HG02763 (cell line): Measurements from ENCODE around the gene RAB24.
"Not testable (repeated sequence)": the region's sequence is repeated elsewhere in the genome, so short reads cannot be mapped to it uniquely, and the experiment has no call there.

ENCODE experiments used
- ATAC-seq: cut with Tn5 transposase; IDR thresholded peaks from one replicate; pipeline ENCODE4 v1.9.1; 2021; ENCODE audit warnings: mild to moderate bottlenecking, moderate library complexity; ENCODE audit not compliant: unreplicated experiment

Gene RAB24

DNA sequence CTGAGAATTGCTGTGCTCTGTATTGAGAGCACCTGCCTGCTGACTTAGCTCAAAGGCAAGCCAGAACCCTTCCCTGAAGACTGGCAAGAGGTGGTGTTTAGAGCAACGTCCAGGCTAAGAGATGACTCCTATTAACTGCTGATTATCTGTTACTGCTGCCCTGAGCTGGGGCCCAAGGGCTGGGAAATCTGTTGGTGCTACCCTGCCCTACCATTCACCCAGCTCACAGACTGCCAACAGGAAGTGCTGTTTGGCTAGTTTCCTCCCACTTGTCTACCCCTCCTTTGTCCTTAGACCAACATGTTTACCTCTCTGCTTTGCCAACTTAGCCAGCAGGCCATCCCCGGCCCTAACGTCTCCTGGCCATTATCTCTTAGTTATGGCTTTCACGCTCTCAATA is 6.9 kb downstream of the RAB24 start:
- ATAC-seq = no peak

DNA sequence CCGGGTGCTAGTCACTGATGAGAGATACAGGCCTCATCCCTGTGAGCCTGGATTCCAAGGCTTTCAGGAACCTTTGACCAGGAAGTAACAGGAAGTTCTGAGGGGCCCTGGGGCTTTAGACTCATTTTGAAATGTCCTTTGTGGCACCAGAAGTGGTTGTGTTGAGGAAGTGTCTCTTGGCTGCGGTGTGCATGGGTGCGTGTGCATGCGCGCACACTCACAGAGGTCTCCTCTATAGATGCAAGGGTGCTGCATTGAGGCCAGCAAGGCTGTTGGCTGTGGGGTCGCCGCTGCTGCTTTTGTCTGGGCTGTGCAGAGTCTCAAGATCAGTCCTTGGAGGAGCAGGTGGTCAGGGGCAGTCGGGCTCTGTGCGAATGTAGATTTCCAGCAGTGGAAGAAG is 7.6 kb downstream of the RAB24 start:
- no peak for ATAC-seq

DNA sequence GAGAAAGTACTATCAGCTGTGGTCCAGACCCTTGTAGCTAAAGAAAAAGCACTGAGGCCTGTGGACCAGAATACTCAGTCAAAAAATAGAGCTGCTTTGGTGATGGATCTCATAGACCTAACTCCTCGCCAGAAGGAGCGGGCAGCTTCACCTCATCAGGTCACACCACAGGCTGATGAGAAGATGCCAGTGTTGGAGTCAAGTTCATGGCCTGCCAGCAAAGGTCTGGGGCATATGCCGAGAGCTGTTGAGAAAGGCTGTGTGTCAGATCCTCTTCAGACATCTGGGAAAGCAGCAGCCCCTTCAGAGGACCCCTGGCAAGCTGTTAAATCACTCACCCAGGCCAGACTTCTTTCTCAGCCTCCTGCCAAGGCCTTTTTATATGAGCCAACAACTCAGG is 8.9 kb downstream of the RAB24 start:
- no peak for ATAC-seq

DNA sequence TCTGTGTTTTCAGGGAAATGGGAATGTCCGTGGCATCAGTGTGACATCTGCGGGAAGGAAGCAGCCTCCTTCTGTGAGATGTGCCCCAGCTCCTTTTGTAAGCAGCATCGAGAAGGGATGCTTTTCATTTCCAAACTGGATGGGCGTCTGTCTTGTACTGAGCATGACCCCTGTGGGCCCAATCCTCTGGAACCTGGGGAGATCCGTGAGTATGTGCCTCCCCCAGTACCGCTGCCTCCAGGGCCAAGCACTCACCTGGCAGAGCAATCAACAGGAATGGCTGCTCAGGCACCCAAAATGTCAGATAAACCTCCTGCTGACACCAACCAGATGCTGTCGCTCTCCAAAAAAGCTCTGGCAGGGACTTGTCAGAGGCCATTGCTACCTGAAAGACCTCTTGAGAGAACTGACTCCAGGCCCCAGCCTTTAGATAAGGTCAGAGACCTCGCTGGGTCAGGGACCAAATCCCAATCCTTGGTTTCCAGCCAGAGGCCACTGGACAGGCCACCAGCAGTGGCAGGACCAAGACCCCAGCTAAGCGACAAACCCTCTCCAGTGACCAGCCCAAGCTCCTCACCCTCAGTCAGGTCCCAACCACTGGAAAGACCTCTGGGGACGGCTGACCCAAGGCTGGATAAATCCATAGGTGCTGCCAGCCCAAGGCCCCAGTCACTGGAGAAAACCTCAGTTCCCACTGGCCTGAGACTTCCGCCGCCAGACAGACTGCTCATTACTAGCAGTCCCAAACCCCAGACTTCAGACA is 9.5 kb downstream of the RAB24 start:
- ATAC-seq = no peak

DNA sequence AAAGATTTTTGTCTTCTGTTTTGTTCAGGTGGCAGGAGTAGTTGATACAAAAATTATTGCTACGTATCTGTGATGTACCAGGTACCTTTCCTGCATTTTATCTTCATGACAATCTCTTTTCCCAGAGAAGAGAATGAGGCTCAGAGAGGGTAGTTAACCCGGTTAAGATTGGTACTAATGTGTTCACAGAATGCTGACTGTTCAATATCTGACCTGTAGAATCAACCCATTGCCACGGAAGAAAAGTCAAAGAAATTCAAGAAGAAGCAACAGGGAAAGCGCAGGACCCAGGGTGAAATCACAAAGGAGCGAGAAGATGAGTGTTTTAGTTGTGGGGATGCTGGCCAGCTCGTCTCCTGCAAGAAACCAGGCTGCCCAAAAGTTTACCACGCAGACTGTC is 11.8 kb downstream of the RAB24 start:
- no peak for ATAC-seq

DNA sequence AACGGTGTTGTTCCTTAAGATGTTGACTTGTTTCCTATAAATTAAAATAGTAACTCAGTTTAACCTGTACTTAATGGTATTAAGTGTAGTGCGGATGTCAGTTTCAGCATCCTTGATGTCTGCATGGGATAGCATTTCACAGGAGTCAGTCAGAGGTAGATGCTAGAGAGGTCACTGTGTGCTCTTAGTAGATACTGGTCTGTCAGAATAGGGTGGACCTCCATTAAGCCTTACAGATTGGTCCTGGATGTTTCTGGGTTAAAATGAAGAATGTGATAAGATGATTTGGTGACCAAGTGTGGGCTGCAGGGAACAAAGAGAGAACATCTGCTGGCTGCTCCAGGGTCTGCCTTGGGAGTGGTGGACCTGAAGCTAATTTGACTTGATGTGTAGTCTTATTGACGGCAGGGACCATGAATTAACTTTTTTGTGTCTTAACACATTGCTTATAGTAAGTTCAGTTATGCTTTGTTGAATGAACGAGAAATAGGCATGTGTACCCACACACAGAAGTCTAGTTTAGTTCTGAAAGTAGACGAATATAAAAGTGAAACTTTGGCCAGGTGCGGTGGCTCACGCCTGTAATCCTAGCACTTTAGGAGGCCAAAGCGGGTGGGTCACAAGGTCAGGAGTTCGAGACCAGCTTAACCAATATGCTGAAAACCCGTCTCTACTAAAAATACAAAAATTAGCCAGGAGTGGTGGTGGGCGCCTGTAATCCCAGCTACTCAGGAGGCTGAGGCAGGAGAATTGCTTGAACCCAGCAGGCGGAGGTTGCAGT is 12.5 kb downstream of the RAB24 start:
- ATAC-seq = no peak

DNA sequence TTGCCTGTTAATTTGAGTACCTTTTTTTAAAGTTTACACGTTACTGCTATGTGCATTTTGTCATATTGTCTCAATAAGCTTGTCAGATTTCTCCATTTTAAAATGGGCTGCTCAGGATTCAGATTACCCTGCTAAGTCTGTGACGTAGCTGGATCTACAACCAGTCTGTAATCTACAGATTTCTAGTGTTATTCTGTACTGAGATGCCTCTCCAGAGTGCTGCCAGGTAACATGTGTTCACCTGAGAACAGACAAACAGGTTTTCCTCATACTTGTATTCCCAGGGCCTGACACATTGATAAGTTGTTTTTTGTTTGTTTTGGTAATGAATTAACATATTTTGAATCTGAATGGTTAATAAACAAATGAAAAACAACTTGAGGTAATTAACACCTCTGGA is 15.3 kb downstream of the RAB24 start:
- no peak for ATAC-seq

DNA sequence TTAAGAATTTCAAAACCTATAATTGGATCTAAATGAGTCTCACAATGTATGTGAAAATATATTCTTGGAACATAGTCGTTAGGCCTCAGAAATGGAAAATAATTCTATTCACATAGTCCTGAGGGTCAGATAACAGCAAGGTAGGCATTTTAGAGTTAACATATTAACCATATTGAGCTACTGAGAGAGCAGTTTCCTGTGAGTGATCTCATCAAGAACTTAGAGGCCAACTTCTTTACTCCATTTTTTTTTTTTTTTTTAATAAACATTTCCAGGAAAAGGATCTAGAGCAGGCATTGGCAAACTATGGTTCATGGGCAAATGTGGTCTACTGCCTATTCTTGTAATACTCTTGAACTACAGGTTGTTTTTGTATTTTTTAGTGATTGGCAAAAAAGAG is 26.6 kb downstream of the RAB24 start:
- no peak for ATAC-seq

DNA sequence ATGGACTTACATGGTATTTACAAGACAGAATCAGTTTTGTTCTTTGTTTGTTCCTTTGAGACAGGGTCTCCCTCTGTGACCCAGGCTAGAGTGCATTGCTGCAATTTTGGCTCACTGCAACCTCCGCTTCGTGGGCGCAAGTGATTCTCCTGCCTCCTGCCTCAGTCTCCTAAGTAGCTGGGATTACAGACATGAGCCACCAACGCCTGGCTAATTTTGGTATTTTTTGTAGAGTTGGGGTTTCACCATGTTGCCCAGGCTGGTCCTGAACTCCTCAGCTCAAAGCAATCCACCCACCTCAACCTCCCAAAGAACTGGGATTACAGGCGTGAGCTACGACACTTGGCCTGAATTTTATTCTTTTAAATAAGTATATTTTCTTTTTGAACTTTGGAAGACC is 27.6 kb downstream of the RAB24 start:
- no peak for ATAC-seq

DNA sequence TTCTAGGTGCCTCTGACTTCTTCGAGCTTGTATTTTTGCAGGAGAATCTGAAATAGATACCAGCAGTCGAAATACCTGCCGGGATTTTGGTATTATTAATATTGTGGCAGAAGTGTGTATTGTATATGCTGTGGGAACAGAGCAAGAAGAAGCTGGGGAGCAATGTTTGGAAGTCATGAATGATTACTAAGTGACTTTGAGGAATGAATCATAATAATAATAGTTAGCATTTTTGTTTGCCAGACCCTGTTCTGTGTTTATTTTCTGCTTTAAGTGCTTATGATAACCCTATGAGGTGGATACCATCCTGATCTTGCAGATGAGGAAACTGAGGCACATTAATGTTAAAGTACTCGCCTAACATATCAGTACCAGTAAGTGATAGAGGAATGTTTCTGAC is 32.4 kb downstream of the RAB24 start:
- no peak for ATAC-seq

DNA sequence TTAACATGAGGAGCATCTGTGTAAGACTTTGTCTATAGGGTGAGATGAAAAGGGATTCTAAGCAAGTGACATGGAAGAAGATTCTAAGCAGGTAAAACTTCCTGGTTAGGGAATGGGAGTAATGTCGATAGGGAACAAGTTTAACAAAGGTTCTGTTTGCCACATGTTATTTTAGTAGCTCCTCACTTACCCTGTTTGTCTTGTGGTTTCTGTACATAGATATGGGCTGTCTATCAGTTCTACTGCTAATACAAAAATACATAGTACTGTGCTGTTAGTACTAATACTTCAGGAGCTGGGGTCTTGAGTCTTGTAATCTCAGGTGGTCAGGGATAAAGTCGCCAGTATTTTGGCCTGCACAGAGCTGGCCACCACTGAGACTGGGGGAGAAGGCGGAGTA is 32.9 kb downstream of the RAB24 start:
- ATAC-seq = no peak

DNA sequence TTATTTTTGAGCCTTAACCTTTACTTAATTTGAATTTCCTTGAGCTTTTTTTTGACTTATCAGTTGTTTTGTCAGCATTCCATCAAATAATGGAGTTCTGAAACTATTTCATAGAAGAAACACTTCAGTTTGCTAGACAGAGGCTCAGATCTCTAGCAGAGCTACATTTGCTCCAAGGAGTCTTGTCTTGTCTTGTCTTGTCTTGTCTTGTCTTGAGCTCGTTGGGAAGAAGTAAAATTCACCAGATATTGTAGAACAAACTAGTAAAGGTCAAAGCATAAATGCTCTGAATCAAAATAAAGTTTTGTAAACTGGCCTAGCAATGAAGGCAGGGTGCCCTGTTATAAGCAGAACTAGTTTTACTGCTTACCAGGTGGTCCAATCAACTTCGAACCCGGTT is 33.5 kb downstream of the RAB24 start:
- no peak for ATAC-seq

DNA sequence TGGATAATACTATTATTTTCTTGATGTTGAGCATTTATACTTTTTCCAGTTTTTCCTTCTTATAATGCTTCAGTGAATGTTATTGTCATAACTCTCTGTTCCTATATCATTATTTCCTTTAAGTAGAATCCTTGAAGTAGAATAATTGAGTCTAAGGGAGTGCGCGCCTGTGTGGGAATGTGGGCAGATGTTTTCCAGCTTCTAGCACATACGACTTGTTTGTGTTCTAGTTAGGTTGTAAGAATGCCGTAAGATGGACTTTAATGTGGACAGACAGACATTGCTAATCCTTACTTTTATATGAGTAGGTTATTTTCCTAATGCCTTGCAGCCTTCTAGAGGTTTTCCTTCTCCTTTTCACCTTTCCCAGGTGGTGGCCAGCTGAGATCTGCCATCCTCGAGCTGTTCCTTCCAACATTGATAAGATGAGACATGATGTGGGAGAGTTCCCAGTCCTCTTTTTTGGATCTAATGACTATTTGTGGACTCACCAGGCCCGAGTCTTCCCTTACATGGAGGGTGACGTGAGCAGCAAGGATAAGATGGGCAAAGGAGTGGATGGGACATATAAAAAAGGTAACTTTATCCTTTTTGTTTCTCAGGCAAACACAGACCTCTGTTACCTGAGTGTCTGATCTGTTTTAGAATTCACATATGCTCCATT is 34.2 kb downstream of the RAB24 start:
- ATAC-seq = no peak

DNA sequence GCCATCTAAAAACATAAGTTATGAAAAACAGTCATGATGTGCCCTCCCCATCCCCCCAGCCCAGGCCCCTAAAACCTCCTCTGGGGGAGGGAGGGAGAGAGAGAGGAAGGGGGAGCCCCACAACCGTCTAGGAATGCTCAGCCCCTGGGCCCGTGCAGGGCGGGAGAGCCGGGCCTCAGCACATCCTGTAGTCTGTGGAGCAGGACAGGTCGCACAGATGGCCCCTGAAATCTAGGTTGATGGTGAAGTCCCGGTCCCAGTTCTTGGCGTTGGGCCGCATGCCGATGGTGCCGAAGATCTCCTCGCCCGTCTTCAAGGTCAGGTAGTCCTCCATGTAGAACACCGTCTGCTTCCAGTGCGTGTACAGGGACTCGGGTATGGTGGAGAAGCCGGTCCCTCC is 38.1 kb downstream of the RAB24 start:
- ATAC-seq = no peak

DNA sequence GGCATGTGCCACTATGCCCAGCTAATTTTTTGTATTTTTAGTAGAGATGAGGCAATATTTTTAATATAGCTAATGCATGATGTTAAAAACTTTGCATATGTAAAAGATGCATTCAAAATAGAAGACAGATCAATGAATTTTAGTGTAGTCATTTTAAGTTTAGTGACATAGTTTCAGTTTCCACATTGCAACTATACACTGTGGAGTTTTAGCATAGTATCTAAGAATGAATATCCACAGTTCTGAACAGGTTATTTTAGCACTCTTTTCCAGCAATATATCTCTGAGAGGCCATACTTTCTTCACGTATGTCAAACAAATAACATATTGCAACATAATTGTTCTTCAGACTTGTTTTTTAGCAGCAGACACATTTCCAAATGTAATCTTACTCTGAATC is 39.3 kb downstream of the RAB24 start:
- no peak for ATAC-seq

DNA sequence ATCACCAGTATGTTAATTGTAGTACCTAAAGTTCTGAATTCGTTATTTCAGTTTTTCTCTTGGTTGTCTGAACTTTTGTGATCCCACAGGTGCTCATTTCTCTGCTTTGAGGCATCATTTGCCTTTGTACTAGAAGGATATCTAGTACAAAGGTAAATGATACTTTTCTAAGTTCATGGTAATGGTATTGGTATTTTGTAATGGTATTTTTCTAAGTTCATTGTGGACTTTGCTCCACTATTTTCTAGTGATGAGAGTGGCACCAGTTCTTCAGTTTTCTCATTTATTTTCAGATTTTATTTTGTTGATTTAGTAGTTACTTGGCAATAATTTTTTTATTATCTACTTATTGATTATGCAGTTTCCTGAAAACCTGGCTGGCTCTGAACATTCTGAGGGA is 42.0 kb downstream of the RAB24 start:
- ATAC-seq = no peak

DNA sequence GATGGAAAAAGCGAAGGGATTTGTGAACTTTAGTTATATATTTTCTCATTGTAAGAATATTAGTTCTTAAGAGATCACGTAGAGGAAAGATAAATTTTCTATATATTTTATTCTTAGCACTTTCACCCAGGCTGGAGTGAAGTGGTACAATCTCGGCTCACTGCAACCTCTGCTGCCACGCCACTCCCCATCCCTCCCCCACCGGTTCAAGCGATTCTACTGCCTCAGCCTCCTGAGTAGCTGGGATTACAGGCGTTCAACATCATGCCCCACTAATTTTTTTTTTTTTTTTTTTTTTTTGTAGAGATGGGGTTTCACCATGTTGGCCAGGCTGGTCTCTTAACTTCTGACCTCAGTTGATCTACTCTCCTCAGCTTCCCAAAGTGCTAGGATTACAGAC is 42.6 kb downstream of the RAB24 start:
- ATAC-seq = no peak

DNA sequence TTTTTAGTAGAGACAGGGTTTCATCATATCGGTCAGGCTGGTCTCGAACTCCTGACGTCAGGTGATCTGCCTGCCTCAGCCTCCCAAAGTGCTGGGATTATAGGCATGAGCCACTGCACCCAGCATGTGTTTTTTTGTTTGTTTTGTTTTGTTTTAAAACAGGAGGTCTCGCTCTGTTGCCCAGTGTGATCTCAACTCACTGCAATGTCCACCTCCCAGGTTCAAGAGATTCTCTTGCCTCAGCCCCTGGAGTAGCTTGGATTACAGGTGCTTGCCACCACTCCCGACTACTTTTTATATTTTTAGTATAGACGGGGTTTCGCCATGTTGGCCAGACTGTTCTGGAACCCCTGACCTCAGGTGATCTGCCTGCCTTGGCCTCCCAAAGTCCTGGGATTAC is 44.8 kb downstream of the RAB24 start:
- not testable (repeated sequence) for ATAC-seq

DNA sequence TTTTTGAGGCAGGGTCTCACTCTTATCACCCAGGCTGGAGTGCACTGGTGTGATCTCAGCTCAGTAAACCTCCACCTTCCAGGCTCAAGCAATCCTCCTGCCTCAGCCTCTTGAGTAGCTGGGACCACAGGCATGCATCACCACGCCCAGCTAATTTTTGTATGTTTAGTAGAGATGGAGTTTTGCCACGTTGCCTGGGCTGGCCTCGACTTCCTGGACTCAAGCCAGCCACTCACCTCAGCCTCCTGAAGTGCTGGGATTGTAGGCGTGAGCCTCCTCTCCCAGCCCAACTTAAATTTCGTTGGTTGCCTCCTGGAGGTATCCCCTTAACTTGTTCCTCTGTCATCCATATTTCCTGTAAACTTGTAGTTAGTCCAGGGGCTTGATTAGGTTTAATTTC is 47.2 kb downstream of the RAB24 start:
- ATAC-seq = no peak

DNA sequence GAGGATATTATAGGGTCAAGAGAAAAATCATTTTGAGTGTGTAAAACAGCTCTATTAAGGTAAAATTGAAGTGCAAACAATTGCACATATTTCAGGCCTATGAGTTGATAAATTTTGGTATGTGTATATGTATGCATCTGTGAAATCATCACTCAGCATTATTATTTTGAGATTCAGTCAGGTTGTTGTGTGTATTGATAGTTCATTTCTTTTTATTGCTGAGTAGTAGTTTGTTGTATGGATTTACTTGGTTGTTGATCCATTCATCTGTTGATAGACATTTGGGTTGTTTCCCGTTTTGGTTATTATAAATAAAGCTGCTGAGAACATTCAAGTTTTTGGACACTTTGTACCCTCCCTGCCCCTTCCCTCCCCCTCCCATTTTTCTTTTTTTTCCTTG is 50.3 kb downstream of the RAB24 start:
- ATAC-seq = no peak
